DND-41 (cell line): ENCODE measurements around the gene NRXN3.

Experiments used
- CTCF ChIP-seq: IDR thresholded peaks from 2 replicates; pipeline ENCODE4 v1.5.1; 2012; ENCODE audit warnings: borderline replicate concordance, low read length, moderate library complexity, mild to moderate bottlenecking; ENCODE audit not compliant: poor library complexity, severe bottlenecking; ENCODE audit errors: extremely low read depth
- EZH2 ChIP-seq: IDR thresholded peaks from 3 replicates; pipeline ENCODE4 v1.6.1; 2012; ENCODE audit warnings: borderline replicate concordance, low read depth, mild to moderate bottlenecking, moderate library complexity, low read length, inconsistent platforms; ENCODE audit not compliant: severe bottlenecking

GRCh38 chr14:79036441-79036840 lies 866.3 kb downstream of the NRXN3 start:
- no peak for TF ChIP-seq CTCF
- no peak for TF ChIP-seq EZH2
